ENCODE data around the gene TSPAN3. TPM values are rescaled to one million over a fixed set of nuclear protein-coding genes. Genes with fewer than 3 reads are reported as not detected.

Gene TSPAN3
- total RNA-seq, 4 donors from 2014 or later: 34.0 to 115 (median 93.0) TPM

- peaks cover 15% of the 10 kb centered on the region for H3K36me3 ChIP-seq
- no peak for TF ChIP-seq POLR2AphosphoS5 (IDR thresholded peaks at IDR 0.05)
- no peak for TF ChIP-seq EP300 (IDR thresholded peaks at IDR 0.05)
- no peak for TF ChIP-seq CTCF (IDR thresholded peaks at IDR 0.05)
- TF ChIP-seq POLR2A (IDR thresholded peaks at IDR 0.05): no peak
- WGBS: 82% methylated on average over 2 of the region's 2 CpGs
- no peak overlapping the region for H3K4me3 ChIP-seq
- DNase-seq (ENCODE audit: low spot score in 2 of 2): no peak
- no peaks in the 10 kb centered on the region for H3K27me3 ChIP-seq
- no peak overlapping the region for H3K27ac ChIP-seq
- H3K9me3 ChIP-seq: no peaks in the 10 kb centered on the region
- peaks cover 5% of the 10 kb centered on the region for H3K4me1 ChIP-seq
These were observed 42.1 kb upstream of the TSPAN3 start for GRCh38 chr15:77112838-77113504.

GRCh38 chr15:77111789-77112188 is 40.9 kb upstream of the TSPAN3 start:
- no peak for DNase-seq (ENCODE audit: low spot score in 2 of 2)
- no peak overlapping the region for H3K4me3 ChIP-seq
- H3K36me3 ChIP-seq: peaks cover 15% of the 10 kb centered on the region
- no peaks in the 10 kb centered on the region for H3K27me3 ChIP-seq
- no peak overlapping the region for H3K27ac ChIP-seq
- WGBS: 90% methylated on average over 3 of the region's 3 CpGs
- H3K9me3 ChIP-seq: no peaks in the 10 kb centered on the region
- TF ChIP-seq POLR2AphosphoS5 (IDR thresholded peaks at IDR 0.05) (no peak), EP300 (IDR thresholded peaks at IDR 0.05) (no peak), POLR2A (IDR thresholded peaks at IDR 0.05) (no peak), CTCF (IDR thresholded peaks at IDR 0.05) (no peak)
- H3K4me1 ChIP-seq: peaks cover 5% of the 10 kb centered on the region

DNA sequence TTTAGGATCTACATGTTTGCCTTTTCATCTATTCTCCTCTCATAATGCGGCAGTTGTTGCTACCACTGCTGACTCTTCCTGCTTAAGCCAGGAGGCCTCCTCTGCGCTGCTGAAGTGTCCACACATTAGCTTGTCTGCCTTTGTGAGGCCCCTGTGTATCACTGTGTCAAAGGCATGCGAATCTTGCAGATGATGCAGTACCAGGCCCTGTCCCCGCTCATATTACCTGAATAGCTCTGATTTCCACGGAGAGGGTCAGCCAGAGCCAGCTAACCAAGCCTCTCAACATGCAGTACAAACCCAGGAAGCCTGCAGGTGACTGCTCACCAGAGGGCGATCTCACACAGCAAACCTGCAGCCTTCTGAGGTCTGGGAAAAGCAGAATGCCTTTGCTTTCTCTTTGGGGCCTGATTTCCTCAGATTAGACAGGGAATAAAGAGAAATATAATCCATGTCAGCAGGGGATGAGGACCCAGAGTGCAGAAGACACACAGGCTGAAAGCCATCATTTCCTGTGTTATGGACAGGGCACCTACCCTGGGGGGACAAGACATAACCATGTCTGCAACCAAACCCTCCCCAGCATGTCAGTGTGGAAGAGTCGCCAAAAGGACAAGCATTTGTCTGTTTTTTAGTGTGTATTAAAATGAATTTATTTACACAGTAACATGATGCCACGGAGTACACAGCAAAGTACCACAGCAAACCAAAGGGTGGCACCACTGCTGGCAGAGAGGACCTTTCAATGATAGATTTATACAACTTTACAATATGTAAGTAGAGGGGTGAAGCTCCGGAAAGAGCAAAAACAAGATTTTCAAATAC is 36.8 kb upstream of the TSPAN3 start:
- DNase-seq (ENCODE audit: low spot score in 2 of 2): no peak
- no peaks in the 10 kb centered on the region for H3K27me3 ChIP-seq
- H3K9me3 ChIP-seq: no peaks in the 10 kb centered on the region
- no peak overlapping the region for H3K27ac ChIP-seq
- no peak overlapping the region for H3K4me3 ChIP-seq
- H3K4me1 ChIP-seq: peaks cover 10% of the 10 kb centered on the region
- no peaks in the 10 kb centered on the region for H3K36me3 ChIP-seq
- TF ChIP-seq POLR2AphosphoS5 (IDR thresholded peaks at IDR 0.05) (no peak), CTCF (IDR thresholded peaks at IDR 0.05) (peak in 1 of 2 donors; percentile 38), EP300 (IDR thresholded peaks at IDR 0.05) (no peak)
- WGBS: 59% methylated on average over 9 of the region's 9 CpGs

GRCh38 chr15:77107068-77107467 is 36.2 kb upstream of the TSPAN3 start:
- Histone ChIP-seq H3K9me3 (no peaks in the 10 kb centered on the region), H3K36me3 (no peaks in the 10 kb centered on the region), H3K27ac (no peak overlapping the region), H3K4me1 (peaks cover 10% of the 10 kb centered on the region), H3K27me3 (no peaks in the 10 kb centered on the region), H3K4me3 (no peak overlapping the region)
- DNase-seq (ENCODE audit: low spot score in 2 of 2): no peak
- WGBS: 86% methylated on average over 2 of the region's 2 CpGs
- no peak for TF ChIP-seq POLR2A (IDR thresholded peaks at IDR 0.05)
- TF ChIP-seq CTCF (IDR thresholded peaks at IDR 0.05): no peak
- TF ChIP-seq EP300 (IDR thresholded peaks at IDR 0.05): no peak
- no peak for TF ChIP-seq POLR2AphosphoS5 (IDR thresholded peaks at IDR 0.05)

- Histone ChIP-seq H3K27ac (no peak overlapping the region), H3K36me3 (no peaks in the 10 kb centered on the region), H3K9me3 (no peaks in the 10 kb centered on the region), H3K27me3 (no peaks in the 10 kb centered on the region), H3K4me3 (no peak overlapping the region), H3K4me1 (peaks cover 10% of the 10 kb centered on the region)
- 69% methylated on average over 3 of the region's 3 CpGs for WGBS
- DNase-seq (ENCODE audit: low spot score in 2 of 2): no peak
- no peak for TF ChIP-seq EP300 (IDR thresholded peaks at IDR 0.05)
- TF ChIP-seq POLR2A (IDR thresholded peaks at IDR 0.05): no peak
- no peak for TF ChIP-seq POLR2AphosphoS5 (IDR thresholded peaks at IDR 0.05)
- no peak for TF ChIP-seq CTCF (IDR thresholded peaks at IDR 0.05)
These were observed 33.2 kb upstream of the TSPAN3 start for GRCh38 chr15:77104155-77104554.
